Type B pancreatic cell (in vitro differentiated cells): ENCODE measurements around the gene COL13A1. TPM values are rescaled to one million over a fixed set of nuclear protein-coding genes. Genes with fewer than 3 reads are reported as not detected.

Experiments used
- DNase-seq: peaks from one replicate; pipeline ENCODE4 v3.0.0; 2021; ENCODE audit warnings: mixed read lengths; ENCODE audit not compliant: unreplicated experiment; ENCODE audit errors: extremely low spot score
- H3K27ac Mint-ChIP-seq: 2 replicates; pipeline ENCODE4 v1.8.0; 2021; ENCODE audit warnings: mild to moderate bottlenecking, mixed read lengths
- H3K27me3 Mint-ChIP-seq: 2 replicates; pipeline ENCODE4 v1.8.0; 2021; ENCODE audit warnings: mixed read lengths
- H3K36me3 Mint-ChIP-seq: 2 replicates; pipeline ENCODE4 v1.8.0; 2021; ENCODE audit warnings: mixed read lengths
- H3K4me1 Mint-ChIP-seq: one replicate; pipeline ENCODE4 v1.8.0; 2021; ENCODE audit warnings: mixed read lengths; ENCODE audit not compliant: unreplicated experiment
- H3K4me3 Mint-ChIP-seq: 2 replicates; pipeline ENCODE4 v1.8.0; 2021; ENCODE audit warnings: mild to moderate bottlenecking, mixed read lengths
- H3K9me3 Mint-ChIP-seq: 2 replicates; pipeline ENCODE4 v1.8.0; 2021; ENCODE audit warnings: mixed read lengths
- long read RNA-seq: library from polyadenylated mRNA; unstranded; transcript quantifications from one replicate; pipeline ENCODE4 v2.0.0, GENCODE V29; 2020
- total RNA-seq: library from RNA; stranded (reverse); gene quantifications from 2 replicates; pipeline ENCODE4 v1.2.1, GENCODE V29; 2021; ENCODE audit warnings: low replicate concordance
- TF ChIP-seq, protein P1 (sequence below): fragments of 200-600 bp; sonication (generic); conservative IDR thresholded peaks from 2 replicates; pipeline ENCODE4 v1.5.0; 2021; ENCODE audit warnings: antibody characterized with exemption, mild to moderate bottlenecking

COL13A1 gene
- 0.43 and 18.6 TPM in 2 replicates for total RNA-seq
- long read RNA-seq, result 0 reads

DNA sequence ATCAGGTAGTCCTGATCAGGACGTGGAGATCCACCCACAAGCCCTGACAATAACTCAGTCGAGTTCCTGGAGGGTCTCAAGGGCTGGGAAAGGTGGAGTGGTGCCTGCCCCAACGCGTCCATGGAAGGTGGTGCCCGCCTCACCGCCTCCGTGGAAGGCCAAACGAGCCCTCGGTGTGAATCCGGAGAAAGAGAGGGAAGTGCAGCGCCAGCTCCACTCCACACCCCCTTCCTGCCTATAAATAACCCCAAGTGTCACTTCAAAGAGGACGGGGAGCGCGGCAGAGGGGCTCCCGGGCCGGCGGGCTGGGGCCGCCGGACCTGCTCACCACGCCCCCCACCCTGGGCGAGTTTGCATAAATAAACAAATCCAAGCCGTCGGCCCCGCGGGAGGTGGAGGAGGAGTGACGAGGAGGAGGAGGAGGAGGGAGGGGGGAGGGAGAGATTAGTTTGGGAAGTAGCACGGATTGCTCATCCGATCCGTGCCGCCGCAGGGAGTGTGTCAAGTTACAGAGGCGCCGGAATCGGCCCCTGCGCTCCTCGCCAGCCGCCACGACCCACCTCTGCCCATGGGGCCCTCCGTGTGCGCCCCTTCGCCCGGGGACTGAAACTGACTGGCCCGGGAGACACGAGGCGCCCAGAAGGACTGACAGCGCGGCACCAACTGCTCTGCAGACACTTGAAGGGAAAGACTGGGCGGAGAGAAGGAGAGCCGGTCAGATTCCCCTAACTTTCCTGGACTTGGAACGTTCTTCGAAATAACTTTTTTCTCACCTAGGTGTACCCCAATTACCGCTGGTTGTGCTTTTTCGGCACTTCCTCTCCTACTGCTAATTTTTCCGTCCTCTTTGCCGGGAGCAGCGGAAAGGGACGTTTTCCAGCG is at the start of gene COL13A1:
Gene COL13A1, plus strand, starts transcription at position 473 of the 882 bp plus-strand sequence. CDS start 518 bp downstream, outside the sequence.
- Mint-ChIP-seq H3K4me1 (peaks cover 51% of the 10 kb centered on the region), H3K9me3 (peaks cover 2% of the 10 kb centered on the region), H3K36me3 (no peaks in the 10 kb centered on the region), H3K27ac (peak within 1 kb of the TSS; percentile 61), H3K27me3 (peaks cover 67% of the 10 kb centered on the region), H3K4me3 (peak within 1 kb of the TSS; percentile 91)
- peak; percentile 75 for DNase-seq
- TF ChIP-seq, protein P1, sequence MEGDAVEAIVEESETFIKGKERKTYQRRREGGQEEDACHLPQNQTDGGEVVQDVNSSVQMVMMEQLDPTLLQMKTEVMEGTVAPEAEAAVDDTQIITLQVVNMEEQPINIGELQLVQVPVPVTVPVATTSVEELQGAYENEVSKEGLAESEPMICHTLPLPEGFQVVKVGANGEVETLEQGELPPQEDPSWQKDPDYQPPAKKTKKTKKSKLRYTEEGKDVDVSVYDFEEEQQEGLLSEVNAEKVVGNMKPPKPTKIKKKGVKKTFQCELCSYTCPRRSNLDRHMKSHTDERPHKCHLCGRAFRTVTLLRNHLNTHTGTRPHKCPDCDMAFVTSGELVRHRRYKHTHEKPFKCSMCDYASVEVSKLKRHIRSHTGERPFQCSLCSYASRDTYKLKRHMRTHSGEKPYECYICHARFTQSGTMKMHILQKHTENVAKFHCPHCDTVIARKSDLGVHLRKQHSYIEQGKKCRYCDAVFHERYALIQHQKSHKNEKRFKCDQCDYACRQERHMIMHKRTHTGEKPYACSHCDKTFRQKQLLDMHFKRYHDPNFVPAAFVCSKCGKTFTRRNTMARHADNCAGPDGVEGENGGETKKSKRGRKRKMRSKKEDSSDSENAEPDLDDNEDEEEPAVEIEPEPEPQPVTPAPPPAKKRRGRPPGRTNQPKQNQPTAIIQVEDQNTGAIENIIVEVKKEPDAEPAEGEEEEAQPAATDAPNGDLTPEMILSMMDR, result peak; percentile 1

DNA sequence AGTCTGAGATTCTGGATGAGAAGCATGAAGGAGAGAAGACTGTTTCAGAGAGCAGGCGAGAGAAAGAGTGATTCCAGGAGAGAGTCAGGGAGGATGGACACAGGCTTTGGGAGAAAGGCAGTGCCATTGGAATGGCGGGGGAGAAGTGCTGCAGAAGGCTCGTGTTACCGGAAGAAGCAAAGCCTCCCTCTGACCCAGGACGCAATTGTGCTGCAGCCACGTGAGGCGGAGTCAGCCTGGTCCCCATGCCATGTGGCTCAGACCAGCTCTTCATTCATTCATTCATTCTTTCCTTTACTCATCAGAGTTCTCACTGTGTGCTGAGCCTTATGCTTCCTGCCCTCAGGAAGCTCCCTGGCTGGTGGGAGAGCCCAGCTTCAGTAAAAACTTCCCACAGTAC is 49.2 kb upstream of the COL13A1 start:
- Mint-ChIP-seq H3K9me3 (no peaks in the 10 kb centered on the region), H3K27ac (no peak overlapping the region), H3K27me3 (peaks cover 31% of the 10 kb centered on the region), H3K4me1 (peaks cover 44% of the 10 kb centered on the region), H3K4me3 (peak overlapping the region; percentile 12), H3K36me3 (no peaks in the 10 kb centered on the region)
- TF ChIP-seq, protein P1, result no peak
- DNase-seq, result no peak

DNA sequence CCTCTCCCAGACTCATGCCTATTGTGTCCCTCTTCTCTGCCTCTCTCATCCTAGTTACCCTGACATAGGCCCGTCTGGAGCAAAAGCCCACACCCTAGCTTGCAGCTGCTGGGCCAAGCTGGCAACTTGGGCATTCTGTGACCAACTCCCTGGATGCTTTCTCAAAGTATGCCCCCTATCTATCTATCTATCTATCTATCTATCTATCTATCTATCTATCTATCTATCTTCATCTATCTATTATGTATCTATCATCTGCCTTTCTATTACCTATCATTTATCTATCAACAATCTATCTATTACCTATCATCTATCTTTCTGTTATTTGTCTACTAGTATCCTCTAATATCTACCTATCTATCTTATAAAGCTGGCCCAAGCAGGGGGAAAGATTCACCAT is 45.4 kb upstream of the COL13A1 start:
- H3K9me3 Mint-ChIP-seq, result no peaks in the 10 kb centered on the region
- no peak overlapping the region for H3K4me3 Mint-ChIP-seq
- no peak overlapping the region for H3K27ac Mint-ChIP-seq
- no peak for DNase-seq
- peaks cover 16% of the 10 kb centered on the region for H3K27me3 Mint-ChIP-seq
- H3K36me3 Mint-ChIP-seq, result no peaks in the 10 kb centered on the region
- TF ChIP-seq, protein P1, result no peak
- H3K4me1 Mint-ChIP-seq, result peaks cover 47% of the 10 kb centered on the region

DNA sequence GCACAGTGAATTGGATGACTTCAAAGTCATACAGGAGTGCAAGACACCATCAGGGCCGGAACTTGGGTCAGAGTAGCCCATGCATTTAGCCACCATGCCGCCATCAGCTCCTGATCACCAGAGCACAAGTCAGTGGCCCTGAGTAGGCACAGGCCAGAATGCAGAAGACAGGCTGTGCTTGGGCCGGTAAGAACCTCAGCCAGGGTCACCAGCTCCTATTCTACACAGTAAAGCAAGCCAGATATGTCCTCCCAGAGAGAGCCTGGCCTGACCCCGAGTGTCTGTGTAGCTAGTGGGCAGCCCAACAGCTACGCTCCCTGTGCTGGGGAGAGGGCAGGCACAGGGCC is 44.5 kb upstream of the COL13A1 start:
- H3K4me3 Mint-ChIP-seq, result no peak overlapping the region
- H3K9me3 Mint-ChIP-seq, result no peaks in the 10 kb centered on the region
- H3K27ac Mint-ChIP-seq, result no peak overlapping the region
- peaks cover 38% of the 10 kb centered on the region for H3K4me1 Mint-ChIP-seq
- no peak for DNase-seq
- no peaks in the 10 kb centered on the region for H3K36me3 Mint-ChIP-seq
- H3K27me3 Mint-ChIP-seq, result peaks cover 15% of the 10 kb centered on the region
- TF ChIP-seq, protein P1, result no peak

DNA sequence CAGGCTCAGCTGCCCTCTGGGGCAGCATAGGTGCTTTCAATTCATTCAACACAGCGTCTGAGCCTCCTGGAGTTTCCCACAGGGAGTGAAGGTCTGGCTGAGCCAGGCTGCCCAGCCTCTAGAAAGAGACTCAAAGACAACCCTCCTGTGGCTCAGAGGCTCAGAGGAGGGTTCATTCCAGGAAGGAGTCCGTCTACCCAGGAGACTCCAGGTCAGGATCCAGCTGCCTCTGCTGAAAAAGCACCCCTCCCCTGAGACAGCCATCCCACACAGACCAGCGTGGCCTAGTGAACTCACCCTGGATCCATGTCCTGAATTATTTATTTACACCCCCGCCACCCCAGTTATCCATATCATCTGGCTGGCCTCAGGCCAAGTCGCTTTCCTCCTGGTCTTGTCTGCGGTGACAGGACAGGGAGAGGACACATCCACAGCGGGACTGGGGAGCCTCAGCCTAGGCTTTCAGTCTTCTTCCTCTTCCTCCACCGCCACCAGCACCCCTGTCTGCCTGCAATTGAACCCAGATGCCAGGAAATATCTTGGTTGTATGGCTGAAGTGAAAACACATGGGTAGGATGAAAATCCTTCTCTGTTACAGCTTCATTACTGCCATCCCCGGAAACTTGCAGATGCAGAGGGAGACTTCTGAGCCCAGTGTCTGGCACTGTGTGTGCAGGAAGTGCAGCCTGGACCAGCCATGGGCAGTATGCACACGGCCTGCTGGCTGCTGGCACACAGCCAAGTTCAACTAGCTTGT is 44.0 kb upstream of the COL13A1 start:
- no peaks in the 10 kb centered on the region for H3K36me3 Mint-ChIP-seq
- peak overlapping the region; percentile 46 for H3K4me3 Mint-ChIP-seq
- no peak for DNase-seq
- peaks cover 18% of the 10 kb centered on the region for H3K27me3 Mint-ChIP-seq
- TF ChIP-seq, protein P1, result no peak
- H3K4me1 Mint-ChIP-seq, result peaks cover 35% of the 10 kb centered on the region
- no peaks in the 10 kb centered on the region for H3K9me3 Mint-ChIP-seq
- H3K27ac Mint-ChIP-seq, result peak overlapping the region; percentile 15
